ENCODE measurements around the gene AFF1.

DNA sequence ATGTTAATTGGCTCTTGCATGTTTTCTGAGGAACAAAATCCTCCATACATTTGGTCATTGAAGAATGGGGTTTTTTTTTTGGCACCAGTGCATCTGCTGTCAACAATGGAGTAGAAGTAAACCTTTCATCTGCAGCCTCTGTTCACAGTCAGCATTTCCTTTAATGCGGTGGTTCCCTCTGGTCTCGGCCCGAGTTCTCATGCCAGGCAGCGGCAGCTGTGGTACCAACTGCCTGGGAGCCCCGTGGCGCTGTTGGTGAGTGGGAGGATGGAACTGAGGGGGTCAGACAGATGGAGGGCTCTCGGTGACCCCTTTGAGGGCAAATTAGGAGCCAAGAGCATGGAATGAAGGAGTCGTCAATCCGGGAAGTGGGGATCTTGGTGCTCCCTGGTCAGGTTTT is 114.7 kb downstream of the AFF1 start:
- TF ChIP-seq EZH2phosphoT487 (IDR thresholded peaks at IDR 0.05; ENCODE audit: insufficient read depth, low read depth) = no peak
- TF ChIP-seq EZH2 (IDR thresholded peaks at IDR 0.05; ENCODE audit: insufficient read depth, poor library complexity, severe bottlenecking) = no peak

All from GM23248 (cell line).